GM19463 (cell line): ENCODE data around the gene VSX1.

ENCODE experiments used
- ATAC-seq: cut with Tn5 transposase; IDR thresholded peaks from one replicate; pipeline ENCODE4 v1.9.1; 2021; ENCODE audit warnings: mild to moderate bottlenecking, moderate library complexity; ENCODE audit not compliant: unreplicated experiment

VSX1 gene

DNA sequence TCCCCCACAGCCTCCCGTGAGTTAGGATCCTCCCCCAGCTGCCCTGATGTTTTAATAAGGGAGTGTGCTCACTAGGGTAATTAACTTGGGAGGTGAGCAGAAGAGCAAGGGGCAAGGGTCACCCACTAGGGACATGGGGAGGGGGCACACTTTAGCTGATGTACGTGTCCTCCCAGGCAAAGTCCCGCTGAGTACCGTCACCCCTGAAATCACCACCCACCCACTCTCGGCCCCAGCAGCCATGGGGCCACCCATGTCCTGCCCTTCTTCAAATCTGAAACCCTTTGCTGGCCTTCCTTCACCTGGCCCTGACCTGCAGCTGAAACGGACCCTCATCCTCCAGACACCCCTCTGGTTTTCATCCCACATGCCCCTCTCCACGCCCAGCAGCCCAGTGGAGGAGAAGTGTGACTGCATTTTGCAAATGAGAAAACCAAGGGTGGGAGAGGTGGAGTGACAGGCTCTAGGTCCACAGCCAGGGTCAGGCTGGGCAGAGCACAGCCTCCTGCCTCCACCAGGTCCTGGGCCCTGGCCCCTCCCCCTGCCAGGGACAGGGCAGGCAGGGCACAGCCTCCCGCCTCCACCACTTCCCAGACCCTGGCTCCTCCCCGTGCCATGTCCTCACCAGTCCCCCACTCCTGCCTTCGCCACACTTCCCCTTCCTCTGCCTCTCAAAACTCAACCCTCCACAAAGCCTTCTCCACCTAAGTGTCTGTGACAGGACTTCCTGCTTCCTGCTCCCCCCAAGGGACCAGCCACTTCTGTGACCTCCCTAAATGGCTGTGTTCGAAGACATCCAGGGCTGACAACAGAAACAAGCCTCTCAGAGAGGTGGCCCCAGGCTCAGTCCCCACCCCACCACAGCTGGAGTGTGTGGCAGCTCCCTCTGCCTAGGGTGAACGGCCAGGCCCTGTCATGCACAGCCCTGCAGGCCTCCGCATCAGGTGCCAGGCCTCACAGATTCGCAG, 39.1 kb downstream of the VSX1 start:
- ATAC-seq = peak; percentile 85

DNA sequence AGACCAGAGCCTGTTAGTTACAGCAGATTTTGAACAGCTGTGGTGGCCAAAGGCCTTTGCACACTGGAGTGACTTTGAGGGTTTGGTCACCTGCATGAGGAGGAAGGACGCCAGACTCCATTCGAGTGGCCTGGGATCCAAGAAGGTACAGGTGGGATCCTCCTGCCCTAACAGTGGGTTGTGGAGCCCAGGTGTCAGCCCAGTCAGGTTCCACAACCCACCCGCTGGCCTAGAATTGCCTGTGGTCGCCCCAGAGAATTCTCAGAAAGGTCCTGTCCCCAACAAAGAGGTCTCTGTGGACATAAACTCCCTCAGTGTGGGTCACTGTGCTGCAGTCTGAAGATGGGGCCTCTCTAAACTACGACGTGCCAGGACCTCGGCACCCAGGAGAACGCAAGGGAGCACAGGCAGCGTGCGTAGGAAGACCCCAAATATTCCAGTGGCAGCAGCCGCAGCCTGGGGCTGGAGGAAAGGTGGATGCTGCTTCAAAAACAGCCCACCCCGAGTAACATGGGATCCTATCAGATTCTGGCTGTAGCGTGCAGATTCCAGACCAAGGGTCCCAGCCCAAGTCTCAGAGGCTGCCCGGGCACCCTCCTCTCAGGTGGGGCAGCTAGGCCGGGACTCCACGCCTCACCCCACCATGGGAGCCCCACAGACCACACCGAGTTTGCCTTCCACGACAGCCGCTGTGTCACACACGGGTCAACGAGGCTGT, 40.0 kb downstream of the VSX1 start:
- ATAC-seq = no peak

DNA sequence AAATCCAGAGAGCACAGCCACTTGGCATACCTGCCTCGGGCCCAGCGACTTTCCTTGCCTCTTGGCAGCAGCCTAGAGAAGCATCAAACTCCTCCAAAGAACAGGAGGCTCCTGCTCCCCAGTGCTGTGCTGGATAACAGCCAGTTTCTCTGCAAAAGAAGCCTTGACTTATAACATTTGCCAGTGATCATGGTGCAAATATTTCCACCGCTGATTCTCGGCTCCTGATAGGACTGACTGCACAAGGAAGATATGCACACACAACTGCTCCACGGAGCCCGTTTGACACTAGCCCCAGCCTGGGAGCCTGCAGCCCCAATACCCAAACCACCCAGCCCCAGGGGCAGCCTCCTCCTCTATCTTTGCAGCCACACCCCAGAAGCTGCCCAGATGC, 41.5 kb downstream of the VSX1 start:
- no peak for ATAC-seq

DNA sequence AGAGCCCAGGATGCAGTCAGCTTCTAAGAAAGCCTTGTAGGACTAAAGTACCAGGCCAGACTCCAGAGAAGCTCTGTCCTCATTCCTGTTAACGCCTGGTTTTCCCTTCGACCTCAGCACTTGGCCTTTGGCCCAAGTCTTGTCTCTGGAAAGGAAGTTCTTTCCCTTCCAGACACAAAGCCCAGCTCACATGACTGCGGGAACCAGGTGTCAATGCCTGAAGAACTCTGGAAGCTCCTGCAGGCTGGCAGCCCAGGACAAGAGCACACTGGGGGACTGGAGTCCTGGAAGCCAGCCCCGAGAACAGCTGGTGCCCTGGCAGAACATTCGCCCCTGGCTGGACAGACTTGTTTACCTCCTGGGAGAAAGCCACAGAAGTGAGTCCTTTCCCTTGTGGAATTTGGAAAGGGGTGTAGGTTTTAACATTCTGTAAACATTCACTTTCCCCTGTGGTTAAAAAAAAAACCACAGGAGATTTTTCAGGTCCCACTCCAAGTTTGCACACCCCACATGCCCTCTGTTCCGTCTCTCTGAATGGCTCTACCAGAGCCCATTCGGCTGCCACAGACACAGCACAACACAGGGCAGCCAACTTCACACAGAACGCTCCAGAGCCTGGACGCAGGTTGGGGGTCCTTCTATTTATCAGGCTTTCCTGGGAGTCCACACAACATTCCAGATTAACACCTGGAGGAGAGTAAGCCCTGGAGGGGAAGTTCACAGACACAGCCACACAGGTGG, 42.1 kb downstream of the VSX1 start:
- ATAC-seq = no peak

DNA sequence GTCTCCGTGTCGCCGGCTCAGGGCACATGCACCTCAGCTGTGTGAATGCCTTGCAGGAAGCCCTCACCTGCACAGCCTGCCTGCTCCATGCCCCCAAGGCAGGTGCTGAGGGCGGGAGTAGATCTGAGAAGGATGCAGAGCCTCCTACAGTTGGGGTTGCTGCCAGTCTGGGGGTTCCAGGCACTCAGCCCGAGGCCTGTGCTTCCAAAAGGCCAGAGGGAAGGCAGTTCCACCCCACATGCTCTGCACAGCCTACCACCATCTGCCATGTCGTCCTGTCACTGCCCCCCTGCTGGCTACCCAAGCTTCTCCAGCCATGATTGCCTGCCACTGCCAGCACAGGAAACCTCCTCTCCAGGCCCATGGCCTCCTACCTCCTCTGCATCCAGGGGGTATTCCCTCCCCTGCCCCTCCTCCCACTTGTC, 43.3 kb downstream of the VSX1 start:
- no peak for ATAC-seq

DNA sequence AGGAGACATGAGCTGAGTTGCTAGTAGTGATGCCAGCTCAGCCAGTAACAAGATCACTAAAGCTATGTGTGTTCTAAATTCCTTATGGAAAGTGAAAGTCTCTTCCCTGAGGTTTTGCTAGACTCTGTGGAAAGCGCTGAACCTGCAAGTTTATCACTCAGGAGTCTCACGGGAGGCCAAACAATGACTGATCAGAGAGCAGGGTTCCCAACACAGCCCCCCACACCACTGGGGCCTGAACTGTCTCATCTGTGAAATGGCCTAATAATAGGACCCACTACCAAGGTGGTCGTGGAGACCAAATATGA, 43.9 kb downstream of the VSX1 start:
- ATAC-seq = no peak

DNA sequence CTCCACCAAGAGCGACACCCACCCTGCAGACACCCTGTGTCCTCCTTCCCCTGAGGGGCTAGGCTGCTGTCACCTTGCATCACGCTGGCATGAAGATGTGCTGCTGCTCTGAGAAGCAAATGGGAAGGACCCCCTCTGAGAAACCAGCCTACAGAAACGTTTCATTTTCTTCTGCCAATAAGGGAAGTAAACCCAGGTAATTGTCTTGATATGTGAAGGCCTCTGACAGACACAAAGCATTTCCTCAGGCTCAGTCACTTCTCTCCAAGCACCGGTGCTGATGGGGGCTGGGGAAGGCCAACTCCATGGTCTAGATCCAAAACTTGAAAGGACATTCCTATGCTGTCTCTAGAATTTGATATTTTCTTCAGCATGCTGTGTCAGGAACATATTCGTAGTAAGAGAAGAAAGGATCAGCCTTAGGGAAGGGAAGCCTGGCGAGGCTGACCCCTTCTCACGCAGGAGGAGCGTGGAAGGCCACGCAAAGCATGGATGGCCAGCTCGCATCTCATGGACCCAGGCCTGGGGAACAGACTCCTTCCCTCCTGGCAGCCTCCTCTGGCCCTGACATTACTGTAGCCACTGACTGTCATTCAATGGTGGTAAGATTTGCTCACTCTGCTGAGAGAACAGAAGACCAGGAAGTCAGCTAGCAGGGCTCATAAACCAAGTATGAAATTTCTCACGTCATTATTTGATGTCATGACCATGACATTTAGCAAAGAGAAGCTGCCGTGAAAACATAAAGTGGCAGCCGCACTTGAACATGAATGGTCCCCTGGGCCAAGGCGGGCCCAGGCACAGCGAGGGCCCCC, 44.4 kb downstream of the VSX1 start:
- ATAC-seq = no peak

DNA sequence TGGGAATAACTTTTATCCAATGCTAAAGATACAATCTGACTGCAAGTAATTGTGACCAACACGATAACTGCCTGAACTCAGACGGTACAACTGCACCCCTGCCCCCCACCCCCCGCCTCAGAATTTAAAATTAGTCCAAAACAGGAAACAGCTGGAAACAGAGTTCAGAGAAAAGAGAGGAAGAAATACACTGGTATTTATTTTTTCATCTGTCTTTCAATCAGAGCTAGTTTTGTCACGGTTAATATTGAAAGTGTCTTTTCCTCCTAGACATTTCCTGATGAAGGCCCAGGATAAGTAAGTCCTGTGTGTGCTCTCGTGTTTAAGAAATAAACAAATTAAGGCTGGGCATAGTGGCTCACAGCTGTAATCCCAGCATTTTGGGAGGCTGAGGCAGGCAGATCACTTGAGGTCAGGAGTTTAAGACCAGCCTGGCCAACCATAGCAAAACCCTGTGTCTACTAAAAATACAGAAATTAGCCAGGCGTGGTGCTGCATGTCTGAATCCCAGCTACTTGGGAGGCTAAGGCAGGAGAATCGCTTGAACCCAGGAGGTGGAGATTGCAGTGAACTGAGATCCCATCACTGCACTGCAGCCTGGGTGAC, 45.5 kb downstream of the VSX1 start:
- ATAC-seq = no peak

DNA sequence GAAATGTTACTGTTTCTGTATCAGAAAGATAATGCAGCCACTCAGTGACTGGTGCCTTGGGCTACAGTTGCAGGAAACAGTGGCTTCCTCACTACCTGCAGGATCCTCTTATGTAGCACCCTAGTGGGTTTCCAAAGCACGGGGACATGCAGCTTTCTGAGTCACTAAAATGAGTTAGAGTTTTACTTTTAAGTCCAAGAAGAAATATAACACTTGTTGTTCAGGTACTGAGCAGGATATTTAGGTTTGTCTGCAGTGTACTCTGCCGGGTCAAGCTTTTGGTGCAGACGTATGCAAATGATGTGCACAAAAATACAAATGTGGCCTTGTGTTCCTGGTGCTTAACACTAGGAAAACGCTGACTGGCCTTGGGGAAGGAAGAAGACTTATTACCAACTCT, 46.0 kb downstream of the VSX1 start:
- ATAC-seq = no peak

DNA sequence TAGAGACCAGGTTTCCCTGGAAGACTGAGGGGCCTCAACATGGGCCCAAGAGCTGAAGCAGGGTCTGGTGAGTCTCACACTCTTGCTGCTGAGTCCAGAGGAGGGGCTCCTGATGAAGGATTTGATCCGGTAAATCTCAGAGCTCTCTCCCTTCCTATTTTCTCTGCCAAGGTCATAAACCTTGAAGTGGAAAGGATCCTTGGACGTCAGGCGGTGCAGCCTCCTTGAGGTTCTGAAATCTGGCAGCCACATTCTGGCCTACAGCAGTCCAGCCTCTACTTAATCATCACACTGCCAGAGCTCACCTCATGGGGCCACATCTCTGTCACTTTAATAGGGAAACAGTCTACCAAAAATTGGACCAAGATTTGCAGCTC, 48.0 kb downstream of the VSX1 start:
- no peak for ATAC-seq

DNA sequence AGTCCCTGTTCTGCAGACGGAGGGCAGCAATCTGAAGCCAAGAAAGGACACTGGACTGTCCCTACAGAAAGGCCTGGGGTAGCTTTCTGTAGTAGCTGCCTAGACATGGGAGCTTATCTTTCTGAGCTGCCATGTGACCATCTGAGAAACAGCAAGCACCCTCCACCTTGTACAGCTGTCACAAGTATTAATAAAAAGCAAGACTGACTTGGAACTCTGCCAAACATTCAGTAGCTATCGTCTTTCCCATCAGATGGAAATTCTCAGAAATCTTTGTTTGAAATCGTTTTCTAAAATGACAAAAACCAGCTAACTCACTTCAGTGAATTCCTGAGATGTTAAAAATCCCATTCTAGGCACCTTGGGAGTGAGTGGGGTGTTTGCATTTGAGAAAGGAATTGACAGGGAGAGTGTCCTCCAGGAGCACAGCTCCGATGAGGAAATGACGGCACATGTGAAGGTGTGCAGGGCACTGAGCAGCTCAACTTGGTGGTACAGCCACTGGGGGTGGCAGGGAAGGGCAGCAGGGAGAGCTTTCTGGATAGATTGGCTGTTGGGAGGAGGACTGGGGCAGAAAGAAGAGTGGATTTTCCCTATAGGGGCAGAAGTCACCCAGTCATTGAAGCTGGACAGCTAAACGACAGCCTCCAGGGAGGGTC, 48.5 kb downstream of the VSX1 start:
- ATAC-seq = no peak

DNA sequence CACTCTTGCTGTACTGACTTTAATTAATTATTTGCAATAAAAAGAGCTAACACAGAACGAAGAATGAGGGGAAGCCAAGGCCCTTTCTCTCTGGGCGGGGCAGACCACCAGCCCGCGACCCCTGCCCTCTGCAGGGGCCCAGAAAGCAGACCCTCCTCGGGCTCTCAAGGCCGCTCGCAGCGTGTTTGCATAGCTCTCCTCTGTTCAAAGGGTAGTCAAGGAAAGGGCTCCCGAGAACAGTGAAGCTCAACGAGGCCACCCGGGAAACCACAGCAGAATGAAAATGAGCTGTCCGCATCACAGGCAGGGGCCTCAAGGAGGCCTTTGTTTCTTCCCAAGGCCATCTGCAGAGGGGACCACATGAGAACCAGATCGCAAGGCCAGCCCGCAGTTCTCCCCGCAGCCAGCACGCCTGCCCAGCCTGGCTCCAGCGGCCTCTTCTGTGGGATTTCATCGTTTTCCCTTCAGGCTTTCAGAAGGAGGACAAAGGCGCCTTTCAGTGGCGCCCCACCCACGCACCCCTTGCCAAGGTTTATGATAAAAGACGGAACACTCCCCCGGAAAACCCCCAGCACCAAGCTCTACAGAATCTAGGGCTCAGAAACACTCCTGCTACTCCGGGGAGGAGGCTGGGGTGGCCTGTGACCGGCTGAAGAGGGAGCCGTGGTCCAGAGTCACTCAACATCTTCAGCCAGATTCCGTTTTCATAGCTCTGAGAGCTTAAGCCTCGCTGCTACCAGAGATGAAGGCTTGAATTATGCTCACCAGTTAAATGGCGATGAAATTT, 49.3 kb downstream of the VSX1 start:
- ATAC-seq = no peak

DNA sequence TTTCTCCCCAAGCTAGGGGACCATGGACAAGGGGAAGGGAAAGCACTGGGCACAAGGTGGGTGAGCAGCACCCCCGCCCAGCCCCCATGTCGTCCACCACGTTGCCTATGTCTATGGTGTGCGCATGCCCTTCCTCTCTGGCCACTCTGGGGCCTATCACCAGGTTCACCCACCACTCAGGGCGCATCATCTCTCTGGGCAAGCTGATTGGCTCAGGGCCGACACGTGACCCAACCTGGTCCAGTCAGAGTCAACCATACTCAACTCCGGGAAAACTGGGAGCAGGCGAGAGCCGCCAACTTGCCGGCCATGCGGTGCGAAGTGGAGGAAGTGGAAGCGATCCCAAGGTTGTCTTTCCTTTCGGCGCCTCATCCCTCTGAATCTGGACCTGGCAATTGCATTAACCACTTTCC, 49.9 kb downstream of the VSX1 start:
- ATAC-seq = no peak

DNA sequence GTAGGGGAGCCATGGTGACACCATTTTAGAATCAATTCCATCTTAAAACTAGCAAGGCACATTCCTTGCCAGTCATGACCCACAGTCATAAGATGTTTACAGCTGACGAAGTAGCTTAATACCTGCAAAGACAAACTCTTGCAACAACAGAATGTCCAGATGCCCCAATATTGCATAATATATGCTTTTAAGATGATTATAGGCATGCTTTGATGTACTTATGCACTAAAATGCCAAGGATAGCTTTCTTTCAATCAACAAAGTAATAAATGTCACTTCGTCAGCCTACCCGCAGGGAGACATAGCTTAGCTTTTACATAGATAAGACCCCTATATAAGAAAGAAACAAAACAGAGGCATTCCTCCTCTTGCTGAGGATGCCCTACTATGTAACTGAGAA, 50.7 kb downstream of the VSX1 start:
- no peak for ATAC-seq

DNA sequence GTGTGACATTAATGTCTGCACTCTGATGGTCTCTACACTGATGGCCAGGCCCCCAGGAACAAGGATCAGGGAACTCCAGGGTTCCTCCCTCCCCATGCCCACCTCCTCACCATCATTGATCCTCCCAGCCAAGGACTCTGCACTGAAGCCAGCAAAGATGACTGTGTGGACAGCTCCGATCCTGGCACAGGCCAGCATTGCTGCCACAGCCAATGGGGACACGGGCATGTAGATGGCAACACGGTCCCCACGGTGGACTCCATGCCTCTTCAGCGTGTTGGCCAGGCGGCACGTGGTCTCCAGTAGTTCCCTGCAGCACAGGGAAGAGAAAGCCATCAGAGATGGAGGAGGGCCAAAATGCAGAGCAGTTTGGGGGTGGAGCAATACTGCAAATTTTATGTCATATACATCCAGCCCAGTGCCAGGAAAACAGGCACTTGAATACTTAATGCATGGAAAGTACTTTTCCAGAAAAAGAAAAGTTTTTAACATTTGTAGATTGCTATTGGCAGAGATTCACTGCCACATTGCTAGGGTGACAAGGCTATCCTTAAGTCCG, 51.2 kb downstream of the VSX1 start:
- ATAC-seq = no peak

DNA sequence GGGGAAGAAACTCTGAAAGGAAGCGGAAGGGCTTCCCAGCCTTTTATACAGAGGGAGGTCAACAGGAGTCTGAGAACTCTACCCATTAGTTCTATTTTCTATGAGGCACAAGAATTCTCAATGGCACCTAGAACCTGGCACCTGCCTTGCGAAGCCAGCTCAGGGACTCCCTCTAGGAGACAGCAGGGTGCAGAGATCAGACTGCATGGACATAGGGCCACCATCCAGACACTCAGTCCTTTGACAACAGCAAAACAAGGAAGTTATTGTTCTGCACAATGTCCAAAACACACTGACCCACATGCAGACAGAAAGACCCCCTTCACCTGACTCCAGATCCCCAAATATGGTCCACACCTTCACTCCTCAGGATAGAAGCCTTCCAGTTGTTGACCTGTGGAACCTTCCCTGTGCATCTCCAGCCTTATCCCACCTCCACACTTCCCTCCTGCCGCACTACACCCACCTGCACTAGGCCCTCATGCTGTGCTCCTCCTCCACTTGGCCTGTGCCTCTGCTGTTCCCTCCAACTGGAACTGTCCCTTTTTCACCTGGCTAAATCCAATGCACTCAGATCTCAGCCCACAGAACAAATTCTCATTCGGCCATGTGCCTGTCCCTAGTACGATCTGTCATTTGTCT, 51.8 kb downstream of the VSX1 start:
- ATAC-seq = no peak

DNA sequence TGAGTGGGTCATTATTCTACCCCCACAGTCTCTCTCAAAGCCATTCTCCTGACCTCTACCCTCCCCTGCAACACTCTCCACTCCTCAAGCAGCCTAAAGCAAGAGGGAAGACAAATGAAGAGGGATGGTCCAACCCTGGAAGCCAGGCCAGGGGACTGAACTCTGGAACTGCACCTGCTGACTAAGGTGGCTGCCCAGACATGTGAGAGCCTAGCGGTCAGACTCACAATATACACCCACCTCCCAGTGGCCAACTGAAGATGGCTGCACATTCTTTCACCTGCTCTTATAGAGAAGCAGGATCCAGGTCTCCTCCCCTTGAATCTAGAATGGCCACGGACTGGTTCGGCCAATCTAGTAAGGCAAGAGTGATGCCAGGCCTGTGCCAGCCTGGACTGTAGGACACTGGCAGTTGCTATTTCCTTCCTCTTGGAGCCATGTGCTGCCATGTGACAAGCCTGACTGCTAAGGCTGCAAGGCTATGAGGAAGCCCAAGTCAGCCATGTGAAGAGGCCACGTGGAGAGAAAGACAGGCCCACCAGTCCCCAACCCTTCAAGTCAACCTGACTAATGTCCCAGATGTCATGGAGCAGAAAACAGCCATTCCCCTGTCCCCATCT, 55.8 kb downstream of the VSX1 start:
- ATAC-seq = no peak
